Activated naive CD8-positive, alpha-beta T cell treated with anti-CD3 and anti-CD28 coated beads, Interleukin-2, amount 10 ng/mL, durations not matched to agents 7 days and 5 days (primary cell): ENCODE results near the gene ST3GAL4. TPM values are rescaled to one million over a fixed set of nuclear protein-coding genes. Genes with fewer than 3 reads are reported as not detected.
A peak's percentile ranks its signal among the peaks of the same experiment; 100 is the strongest.
"Not testable (repeated sequence)": the region's sequence is repeated elsewhere in the genome, so short reads cannot be mapped to it uniquely, and the experiment has no call there.

ENCODE experiments used
- ATAC-seq: fragments of 150-1000 bp; cut with Tn5 transposase; one replicate; pipeline ENCODE4 v1.10.0; 2021; ENCODE audit warnings: low read depth, moderate library complexity
- POLR2A ChIA-PET: fragments of 350-600 bp; sonication (Branson Sonifier 250); formaldehyde crosslinking; loops from one replicate; lab custom pipeline; 2021; ENCODE audit warnings: antibody characterized with exemption; lab: Charles Lee
- DNase-seq: peaks from one replicate; pipeline ENCODE4 v3.0.0; 2021
- H3K27ac Mint-ChIP-seq: one replicate; pipeline ENCODE4 v1.8.0; 2022; ENCODE audit warnings: mild to moderate bottlenecking, mixed read lengths
- H3K27me3 Mint-ChIP-seq: one replicate; pipeline ENCODE4 v1.8.0; 2022; ENCODE audit warnings: mild to moderate bottlenecking, moderate library complexity, mixed read lengths
- H3K36me3 Mint-ChIP-seq: one replicate; pipeline ENCODE4 v1.8.0; 2021; ENCODE audit warnings: mild to moderate bottlenecking, mixed read lengths
- H3K4me1 Mint-ChIP-seq: one replicate; pipeline ENCODE4 v1.8.0; 2021; ENCODE audit warnings: mixed read lengths
- H3K4me3 Mint-ChIP-seq: one replicate; pipeline ENCODE4 v1.8.0; 2022; ENCODE audit warnings: mild to moderate bottlenecking, moderate library complexity, mixed read lengths
- H3K9me3 Mint-ChIP-seq: one replicate; pipeline ENCODE4 v1.8.0; 2021; ENCODE audit warnings: mixed read lengths
- total RNA-seq, 2 experiments: library from RNA; stranded (reverse); gene quantifications; one replicate each; pipeline ENCODE4 v1.2.3, GENCODE V29; 2021

Gene ST3GAL4
- total RNA-seq, 2 experiments from 2014 or later: 6.3 to 8.5 TPM

GRCh38 chr11:126344141-126345080 lies 11.1 kb upstream of the ST3GAL4 start:
- ATAC-seq (no peak), DNase-seq (no peak)
- no peaks in the 10 kb centered on the region for H3K27me3 Mint-ChIP-seq
- H3K9me3 Mint-ChIP-seq: no peaks in the 10 kb centered on the region
- H3K27ac Mint-ChIP-seq: no peak overlapping the region
- POLR2A ChIA-PET: no interaction called here
- peaks cover 27% of the 10 kb centered on the region for H3K4me1 Mint-ChIP-seq
- no peak overlapping the region for H3K4me3 Mint-ChIP-seq
- H3K36me3 Mint-ChIP-seq: peaks cover 8% of the 10 kb centered on the region

GRCh38 chr11:126345283-126345682 lies 10.2 kb upstream of the ST3GAL4 start:
- Mint-ChIP-seq H3K4me3 (no peak overlapping the region), H3K27me3 (no peaks in the 10 kb centered on the region), H3K4me1 (peaks cover 27% of the 10 kb centered on the region), H3K36me3 (peaks cover 8% of the 10 kb centered on the region), H3K9me3 (no peaks in the 10 kb centered on the region), H3K27ac (no peak overlapping the region)
- ATAC-seq (no peak), DNase-seq (no peak)
- POLR2A ChIA-PET: interaction anchor here (1.3 kb wide), 1 partner anchor 10 kb away, joined by 3 read pairs; the partner anchor contains the start of gene ST3GAL4

GRCh38 chr11:126345759-126346585 lies 9.5 kb upstream of the ST3GAL4 start:
- ATAC-seq (peak; percentile 25), DNase-seq (no peak)
- H3K4me1 Mint-ChIP-seq: peaks cover 33% of the 10 kb centered on the region
- H3K27ac Mint-ChIP-seq: peak overlapping the region; percentile 74
- peaks cover 13% of the 10 kb centered on the region for H3K36me3 Mint-ChIP-seq
- POLR2A ChIA-PET: interaction anchor here (1.3 kb wide), 1 partner anchor 9 kb away, joined by 3 read pairs; the partner anchor contains the start of gene ST3GAL4
- H3K4me3 Mint-ChIP-seq: no peak overlapping the region
- H3K27me3 Mint-ChIP-seq: no peaks in the 10 kb centered on the region
- H3K9me3 Mint-ChIP-seq: no peaks in the 10 kb centered on the region

- no peak for DNase-seq
- H3K27me3 Mint-ChIP-seq: no peaks in the 10 kb centered on the region
- peaks cover 31% of the 10 kb centered on the region for H3K4me1 Mint-ChIP-seq
- no peaks in the 10 kb centered on the region for H3K9me3 Mint-ChIP-seq
- peaks cover 12% of the 10 kb centered on the region for H3K36me3 Mint-ChIP-seq
- no peak for ATAC-seq
- H3K27ac Mint-ChIP-seq: peak overlapping the region; percentile 74
- no peak overlapping the region for H3K4me3 Mint-ChIP-seq
- POLR2A ChIA-PET: no interaction called here
Observed at GRCh38 chr11:126346586-126346940, 8.9 kb upstream of the ST3GAL4 start.

- H3K27ac Mint-ChIP-seq, POLR2A ChIA-PET: not testable (repeated sequence)
Observed at GRCh38 chr11:126346946-126347345, 8.5 kb upstream of the ST3GAL4 start.

GRCh38 chr11:126347751-126348668 lies 7.5 kb upstream of the ST3GAL4 start:
- Mint-ChIP-seq H3K27ac (no peak overlapping the region), H3K9me3 (no peaks in the 10 kb centered on the region), H3K4me3 (no peak overlapping the region), H3K4me1 (peaks cover 30% of the 10 kb centered on the region), H3K27me3 (no peaks in the 10 kb centered on the region), H3K36me3 (peaks cover 12% of the 10 kb centered on the region)
- POLR2A ChIA-PET: no interaction called here
- DNase-seq (no peak), ATAC-seq (no peak)

More at GRCh38 chr11:126346946-126347345, 8.5 kb upstream of the ST3GAL4 start:
- Mint-ChIP-seq H3K4me1 (peaks cover 27% of the 10 kb centered on the region), H3K36me3 (peaks cover 12% of the 10 kb centered on the region)
- DNase-seq, ATAC-seq, H3K27me3 Mint-ChIP-seq, H3K9me3 Mint-ChIP-seq, H3K4me3 Mint-ChIP-seq: not testable (repeated sequence)

- Mint-ChIP-seq H3K27ac (no peak overlapping the region), H3K4me1 (peaks cover 37% of the 10 kb centered on the region), H3K4me3 (no peak overlapping the region), H3K9me3 (no peaks in the 10 kb centered on the region), H3K27me3 (no peaks in the 10 kb centered on the region), H3K36me3 (peaks cover 8% of the 10 kb centered on the region)
- POLR2A ChIA-PET: no interaction called here
- DNase-seq (no peak), ATAC-seq (no peak)
Observed at GRCh38 chr11:126348806-126349582, 6.5 kb upstream of the ST3GAL4 start.

GRCh38 chr11:126350836-126351235 lies 4.7 kb upstream of the ST3GAL4 start:
- Mint-ChIP-seq H3K27ac (no peak overlapping the region), H3K36me3 (peaks cover 7% of the 10 kb centered on the region), H3K4me1 (peaks cover 37% of the 10 kb centered on the region), H3K4me3 (no peak overlapping the region), H3K27me3 (no peaks in the 10 kb centered on the region), H3K9me3 (no peaks in the 10 kb centered on the region)
- ATAC-seq (no peak), DNase-seq (no peak)
- POLR2A ChIA-PET: no interaction called here

- Mint-ChIP-seq H3K4me3 (no peak overlapping the region), H3K27me3 (no peaks in the 10 kb centered on the region), H3K4me1 (peaks cover 34% of the 10 kb centered on the region), H3K9me3 (no peaks in the 10 kb centered on the region), H3K36me3 (peaks cover 7% of the 10 kb centered on the region), H3K27ac (no peak overlapping the region)
- no peak for DNase-seq
- POLR2A ChIA-PET: no interaction called here
- ATAC-seq: no peak
Observed at GRCh38 chr11:126352163-126352562, 3.3 kb upstream of the ST3GAL4 start.

GRCh38 chr11:126352934-126353801 lies 2.3 kb upstream of the ST3GAL4 start:
- Mint-ChIP-seq H3K4me3 (peak overlapping the region; percentile 64), H3K27me3 (no peaks in the 10 kb centered on the region), H3K4me1 (peaks cover 37% of the 10 kb centered on the region), H3K36me3 (peaks cover 7% of the 10 kb centered on the region), H3K9me3 (no peaks in the 10 kb centered on the region), H3K27ac (peak overlapping the region; percentile 78)
- POLR2A ChIA-PET: interaction anchor here (0.6 to 4.6 kb wide), 5 partner anchors 13 to 749 kb away, joined by 3 to 61 read pairs (median 3); no protein-coding TSS in a partner anchor
- ATAC-seq: no peak
- no peak for DNase-seq

- ATAC-seq (peak; percentile 38), DNase-seq (no peak)
- peak overlapping the region; percentile 95 for H3K4me3 Mint-ChIP-seq
- peaks cover 33% of the 10 kb centered on the region for H3K4me1 Mint-ChIP-seq
- POLR2A ChIA-PET: interaction anchor here (0.5 to 4.6 kb wide), 10 partner anchors 9 to 110 kb away, joined by 3 to 61 read pairs (median 3); partner anchors contain the start of gene DCPS
- peak overlapping the region; percentile 90 for H3K27ac Mint-ChIP-seq
- no peaks in the 10 kb centered on the region for H3K27me3 Mint-ChIP-seq
- no peaks in the 10 kb centered on the region for H3K9me3 Mint-ChIP-seq
- peaks cover 7% of the 10 kb centered on the region for H3K36me3 Mint-ChIP-seq
Observed at GRCh38 chr11:126354631-126355323, 709 bp upstream of the ST3GAL4 start.
